HFF-Myc (cell line): Measurements from ENCODE around the gene NYNRIN.

ENCODE experiments used
- DNase-seq: peaks from one replicate; pipeline ENCODE4 v3.0.0-alpha.2; 2011; ENCODE audit warnings: low read depth; ENCODE audit errors: extremely low read depth
- H3K4me3 ChIP-seq: replicated peaks from 2 replicates; pipeline ENCODE4 v1.5.1; 2011; ENCODE audit warnings: low read depth, mild to moderate bottlenecking, control low read depth, low read length
- TF ChIP-seq, protein P1 (sequence below): IDR thresholded peaks from 2 replicates; pipeline ENCODE4 v1.5.1; 2012; ENCODE audit warnings: mild to moderate bottlenecking, low read depth, low read length, control low read depth; ENCODE audit errors: missing control alignments

The NYNRIN gene

DNA sequence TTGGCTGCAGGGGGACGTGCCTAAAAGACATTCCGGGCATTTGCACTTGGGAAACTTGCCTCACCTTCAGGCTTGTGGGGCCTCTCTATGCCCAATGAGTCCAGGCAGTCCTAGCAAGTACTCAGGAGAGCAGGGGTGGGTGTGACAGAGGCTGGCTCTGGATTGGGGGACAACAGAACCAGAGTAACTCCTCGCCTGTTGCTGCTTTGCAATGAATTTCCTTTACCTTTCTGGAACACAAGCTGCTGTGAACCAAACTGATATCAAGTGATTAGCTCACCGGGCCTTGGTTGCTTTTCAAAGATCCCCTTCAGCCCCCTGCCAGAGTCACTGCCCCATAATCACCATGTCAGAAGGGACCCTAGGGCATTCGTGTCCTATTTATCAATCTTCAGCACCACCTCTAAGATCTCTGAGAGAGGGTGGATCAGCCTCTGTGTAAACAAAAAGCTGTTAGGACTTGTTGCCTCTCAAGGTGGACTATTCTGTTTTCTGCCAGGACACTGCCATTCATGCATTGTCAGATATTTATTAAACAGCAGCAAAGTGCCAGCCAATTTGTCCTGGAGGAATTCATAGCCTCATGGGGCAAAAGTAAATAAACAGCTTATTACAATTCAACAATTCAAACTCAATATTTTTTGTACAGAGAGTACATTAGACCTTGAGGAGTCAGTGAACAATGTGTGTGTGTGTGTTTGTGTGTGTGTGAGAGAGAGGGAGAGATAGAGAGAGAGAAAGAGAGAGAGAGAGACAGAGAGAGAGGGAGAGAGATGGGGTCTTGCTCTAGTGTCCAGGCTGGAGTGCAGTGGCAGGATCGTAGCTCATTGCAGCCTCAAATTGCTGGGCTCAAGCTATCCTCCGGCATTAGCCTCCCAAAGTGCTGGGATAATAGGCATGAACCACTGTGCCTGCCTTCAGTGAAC lies 19.6 kb upstream of the NYNRIN start:
- no peak for DNase-seq
- TF ChIP-seq, protein P1, sequence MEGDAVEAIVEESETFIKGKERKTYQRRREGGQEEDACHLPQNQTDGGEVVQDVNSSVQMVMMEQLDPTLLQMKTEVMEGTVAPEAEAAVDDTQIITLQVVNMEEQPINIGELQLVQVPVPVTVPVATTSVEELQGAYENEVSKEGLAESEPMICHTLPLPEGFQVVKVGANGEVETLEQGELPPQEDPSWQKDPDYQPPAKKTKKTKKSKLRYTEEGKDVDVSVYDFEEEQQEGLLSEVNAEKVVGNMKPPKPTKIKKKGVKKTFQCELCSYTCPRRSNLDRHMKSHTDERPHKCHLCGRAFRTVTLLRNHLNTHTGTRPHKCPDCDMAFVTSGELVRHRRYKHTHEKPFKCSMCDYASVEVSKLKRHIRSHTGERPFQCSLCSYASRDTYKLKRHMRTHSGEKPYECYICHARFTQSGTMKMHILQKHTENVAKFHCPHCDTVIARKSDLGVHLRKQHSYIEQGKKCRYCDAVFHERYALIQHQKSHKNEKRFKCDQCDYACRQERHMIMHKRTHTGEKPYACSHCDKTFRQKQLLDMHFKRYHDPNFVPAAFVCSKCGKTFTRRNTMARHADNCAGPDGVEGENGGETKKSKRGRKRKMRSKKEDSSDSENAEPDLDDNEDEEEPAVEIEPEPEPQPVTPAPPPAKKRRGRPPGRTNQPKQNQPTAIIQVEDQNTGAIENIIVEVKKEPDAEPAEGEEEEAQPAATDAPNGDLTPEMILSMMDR, result no peak
- H3K4me3 ChIP-seq, result no peak overlapping the region

DNA sequence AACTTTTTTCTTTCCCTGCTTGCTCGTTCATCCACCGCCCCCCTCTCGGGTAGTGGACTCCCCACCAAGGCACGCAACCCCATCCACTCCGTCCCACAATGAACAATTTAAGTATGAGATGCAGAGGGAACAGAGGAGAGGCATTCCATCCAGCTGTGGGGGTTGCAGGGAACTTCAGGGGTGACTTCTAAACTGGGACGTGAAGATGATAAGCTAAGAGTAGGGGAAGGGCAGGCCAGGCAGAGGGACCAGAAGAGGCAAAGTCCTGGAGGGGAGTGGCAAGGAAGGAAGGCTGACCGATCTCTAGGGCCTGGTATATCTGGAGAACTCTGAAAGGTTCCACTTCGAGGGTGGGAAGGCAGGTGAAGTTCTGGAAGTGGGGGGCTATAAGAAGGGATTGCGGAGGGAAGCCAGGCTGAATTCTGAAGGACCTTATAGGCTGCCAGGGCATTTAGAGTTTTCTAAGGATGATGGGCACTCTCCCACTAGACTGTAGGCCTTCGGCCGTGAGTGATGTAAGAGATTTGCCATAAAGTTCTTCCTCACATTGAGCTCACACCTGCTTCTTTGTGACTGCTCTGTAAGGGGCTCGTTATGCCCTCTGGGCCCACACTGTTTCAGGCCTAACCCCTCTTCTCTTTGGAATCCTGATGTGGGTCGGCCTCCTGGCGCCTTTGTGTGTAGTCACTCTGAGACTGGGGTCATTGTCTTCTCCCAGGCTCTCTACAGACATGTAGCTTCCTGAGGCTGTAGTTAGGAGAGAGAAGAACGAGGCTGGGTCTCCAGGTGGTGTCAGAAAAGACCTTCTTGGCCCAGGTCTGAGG lies 18.7 kb upstream of the NYNRIN start:
- TF ChIP-seq, protein P1, result no peak
- H3K4me3 ChIP-seq, result no peak overlapping the region
- DNase-seq, result no peak

DNA sequence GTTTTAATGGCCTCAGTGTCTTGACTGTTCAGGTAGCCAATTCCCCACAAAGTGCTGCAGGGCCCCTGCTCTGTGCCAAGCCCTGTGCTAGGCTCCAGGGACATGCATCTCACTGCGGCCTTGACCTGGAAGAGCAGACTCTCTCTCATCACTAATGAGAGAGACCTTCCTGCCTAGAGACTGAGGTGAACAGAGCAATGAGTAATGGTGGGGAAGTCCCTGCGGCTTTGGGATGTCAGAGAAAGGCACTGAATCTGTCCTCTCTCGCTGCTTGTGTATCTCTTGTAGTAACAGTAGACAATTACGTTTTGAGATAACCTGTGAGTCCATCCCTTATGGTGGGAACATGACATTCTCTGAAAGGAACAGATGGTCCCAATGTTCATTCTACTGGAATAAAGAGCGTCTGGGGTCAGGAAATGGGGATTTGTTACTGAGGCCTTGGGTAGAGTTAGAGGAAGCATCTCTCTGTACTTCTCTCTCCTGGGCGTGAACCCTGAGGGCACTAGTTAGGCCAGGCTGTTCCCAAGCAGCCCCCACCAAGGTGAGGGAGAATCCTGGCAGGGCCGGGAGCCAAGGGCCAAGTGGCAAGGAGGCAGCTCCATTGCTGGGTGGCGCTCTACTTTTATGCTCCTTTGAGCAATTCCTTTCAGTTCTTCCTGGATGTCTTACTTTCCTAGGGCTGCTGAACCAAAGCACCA lies 17.3 kb upstream of the NYNRIN start:
- no peak for DNase-seq
- H3K4me3 ChIP-seq, result no peak overlapping the region
- TF ChIP-seq, protein P1, result no peak

DNA sequence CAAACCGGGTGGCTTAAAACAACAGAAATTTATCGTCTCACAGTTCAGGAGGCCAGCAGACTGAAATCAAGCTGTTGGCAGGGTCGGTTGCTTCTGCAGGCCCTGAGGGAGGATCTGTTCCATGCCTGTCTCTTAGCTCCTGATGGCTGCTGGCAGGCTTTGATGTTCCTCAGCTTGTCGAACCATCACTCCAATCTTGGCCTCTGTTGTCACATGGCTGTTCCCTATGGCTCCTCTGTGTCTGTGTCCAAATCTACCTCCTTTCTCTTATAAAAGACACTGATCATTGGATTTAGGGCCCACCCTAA lies 16.8 kb upstream of the NYNRIN start:
- TF ChIP-seq, protein P1, result no peak
- H3K4me3 ChIP-seq, result no peak overlapping the region
- no peak for DNase-seq

DNA sequence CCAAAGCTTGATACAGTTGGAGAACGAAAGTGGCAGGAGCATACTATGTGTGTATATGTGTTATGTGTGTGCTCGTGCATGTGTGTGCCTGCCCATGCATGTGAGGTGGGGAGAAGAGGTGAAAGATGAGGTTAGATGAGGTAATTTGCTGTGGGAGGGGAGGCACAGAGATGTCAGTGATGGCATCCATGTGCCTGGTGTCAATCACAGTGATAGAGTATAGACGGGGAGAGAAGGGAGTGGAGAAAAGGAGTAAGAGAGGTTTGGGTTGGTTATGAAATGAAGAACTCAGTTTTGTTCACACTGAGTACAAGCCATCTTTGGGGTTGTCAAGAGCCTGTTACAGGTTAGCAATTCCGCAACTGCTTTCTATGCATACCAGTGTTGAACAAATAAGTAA lies 14.6 kb upstream of the NYNRIN start:
- TF ChIP-seq, protein P1, result no peak
- no peak overlapping the region for H3K4me3 ChIP-seq
- DNase-seq, result no peak

DNA sequence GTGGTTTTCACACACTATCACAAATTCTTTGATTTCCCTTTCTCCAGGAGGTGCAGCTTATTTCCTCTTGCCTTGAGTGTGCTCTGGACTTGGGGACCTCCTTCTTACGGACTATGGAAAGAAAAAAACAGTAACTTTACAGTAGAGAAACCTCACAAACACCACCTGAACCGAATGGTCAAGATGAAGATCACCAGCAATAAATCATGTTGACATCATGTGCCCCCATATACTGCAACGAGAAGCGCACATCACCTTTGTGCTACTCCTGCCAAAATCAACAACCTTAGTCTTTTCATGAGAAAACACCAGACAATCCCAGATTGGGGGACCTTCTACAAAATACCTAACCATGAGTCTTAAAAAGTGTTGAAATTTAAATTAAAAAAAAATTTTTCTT lies 13.3 kb upstream of the NYNRIN start:
- TF ChIP-seq, protein P1, result no peak
- H3K4me3 ChIP-seq, result no peak overlapping the region
- DNase-seq, result no peak
